ENCODE results near the gene STMND1. TPM values are rescaled to one million over a fixed set of nuclear protein-coding genes. Genes with fewer than 3 reads are reported as not detected.

STMND1 gene
- total RNA-seq, 1 experiment from 2014 or later = not detected

DNA sequence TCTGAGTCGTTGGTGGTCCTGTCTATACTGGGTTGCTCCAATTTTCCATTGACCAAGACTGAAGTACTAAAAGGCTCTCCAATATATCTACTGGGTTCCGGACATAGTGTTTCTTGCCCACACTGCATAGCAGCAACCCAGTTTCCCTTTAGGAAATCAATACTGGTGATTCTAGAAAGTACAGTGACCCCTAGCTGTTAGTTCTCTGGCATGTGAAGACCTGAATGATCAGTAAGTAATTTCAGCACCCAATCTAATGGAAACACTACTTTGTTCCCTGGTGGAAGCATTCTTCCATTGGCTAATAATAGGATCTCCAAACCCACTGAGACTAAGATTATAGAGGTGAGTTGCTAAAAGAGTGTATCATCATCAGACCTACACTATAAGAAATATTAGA, 40.8 kb upstream of the STMND1 start:
- no peaks in the 10 kb centered on the region for H3K36me3 Mint-ChIP-seq (ENCODE audit: insufficient read depth, unreplicated experiment)
- no peak for TF ChIP-seq CTCF (IDR thresholded peaks at IDR 0.05; ENCODE audit: insufficient read depth in 1 of 2, low read depth in 1 of 2, low read length in 1 of 2, severe bottlenecking in 1 of 2, unreplicated experiment in 1 of 2)
- POLR2A ChIA-PET = no interaction called here
- no peak for DNase-seq
- BruUV-seq (replicated peaks) = no TSS peak
- no peaks in the 10 kb centered on the region for H3K9me3 Mint-ChIP-seq (ENCODE audit: unreplicated experiment)
- intact Hi-C loops (cut with micrococcal nuclease; ENCODE audit: unreplicated experiment) = no loop called here
- no peaks in the 10 kb centered on the region for H3K4me1 Mint-ChIP-seq (ENCODE audit: low read depth, unreplicated experiment)
- peaks cover 10% of the 10 kb centered on the region for H3K27me3 Mint-ChIP-seq (ENCODE audit: insufficient read depth, unreplicated experiment)
- no peak overlapping the region for H3K4me3 Mint-ChIP-seq (ENCODE audit: unreplicated experiment)
- H3K4me1 ChIP-seq = no peaks in the 10 kb centered on the region
- H3K4me3 ChIP-seq (ENCODE audit: low read depth, low read length) = no peak overlapping the region
- H3K9me3 ChIP-seq = no peaks in the 10 kb centered on the region
- H3K27me3 ChIP-seq (replicated peaks; ENCODE audit: control insufficient read depth, insufficient read depth, low read length) = no peaks in the 10 kb centered on the region
- H3K27ac Mint-ChIP-seq (ENCODE audit: unreplicated experiment) = no peak overlapping the region
- CTCF ChIA-PET = no interaction called here
- H3K36me3 ChIP-seq (ENCODE audit: control insufficient read depth, insufficient read depth, low read length) = no peaks in the 10 kb centered on the region

DNA sequence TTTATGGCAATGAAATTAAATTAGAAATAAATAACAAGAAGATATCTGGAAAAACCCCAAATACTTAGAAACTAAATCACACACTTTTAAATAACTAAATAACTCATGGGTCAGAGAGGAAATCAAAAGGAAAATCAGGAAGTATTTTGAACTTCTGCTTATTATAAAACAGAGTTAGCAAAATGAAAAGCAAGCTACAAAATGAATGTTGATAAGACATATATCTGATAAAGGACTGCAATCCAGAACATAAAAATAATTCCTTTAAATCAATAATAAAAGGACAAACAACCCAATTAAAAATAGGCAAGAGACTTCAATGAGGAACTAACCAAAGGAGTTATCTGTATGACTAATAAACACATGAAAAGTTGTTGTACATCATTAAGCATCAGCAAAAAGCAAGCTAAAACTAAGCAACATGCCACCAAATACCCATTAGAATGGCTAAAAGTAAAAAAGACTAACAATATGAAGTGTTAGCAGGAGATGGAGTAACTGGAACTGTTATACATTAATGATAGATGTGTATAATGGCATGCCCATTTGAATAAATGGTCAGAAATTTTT, 38.9 kb upstream of the STMND1 start:
- no peak for DNase-seq
- Mint-ChIP-seq H3K4me3 (ENCODE audit: unreplicated experiment) (no peak overlapping the region), H3K36me3 (ENCODE audit: insufficient read depth, unreplicated experiment) (no peaks in the 10 kb centered on the region), H3K9me3 (ENCODE audit: unreplicated experiment) (no peaks in the 10 kb centered on the region), H3K27ac (ENCODE audit: unreplicated experiment) (no peak overlapping the region), H3K4me1 (ENCODE audit: low read depth, unreplicated experiment) (no peaks in the 10 kb centered on the region), H3K27me3 (ENCODE audit: insufficient read depth, unreplicated experiment) (peaks cover 10% of the 10 kb centered on the region)
- Histone ChIP-seq H3K9me3 (no peaks in the 10 kb centered on the region), H3K27me3 (replicated peaks; ENCODE audit: control insufficient read depth, insufficient read depth, low read length) (no peaks in the 10 kb centered on the region), H3K36me3 (ENCODE audit: control insufficient read depth, insufficient read depth, low read length) (no peaks in the 10 kb centered on the region), H3K4me3 (ENCODE audit: low read depth, low read length) (no peak overlapping the region), H3K4me1 (no peaks in the 10 kb centered on the region)
- no TSS peak for BruUV-seq (replicated peaks)
- ChIA-PET CTCF (no interaction called here), POLR2A (no interaction called here)
- no peak for TF ChIP-seq CTCF (IDR thresholded peaks at IDR 0.05; ENCODE audit: insufficient read depth in 1 of 2, low read depth in 1 of 2, low read length in 1 of 2, severe bottlenecking in 1 of 2, unreplicated experiment in 1 of 2)
- intact Hi-C loops (cut with micrococcal nuclease; ENCODE audit: unreplicated experiment) = no loop called here

GRCh38 chr6:17064975-17065374, 36.9 kb upstream of the STMND1 start:
- H3K27ac Mint-ChIP-seq (ENCODE audit: unreplicated experiment) = no peak overlapping the region
- H3K4me1 ChIP-seq = no peaks in the 10 kb centered on the region
- ChIA-PET CTCF (no interaction called here), POLR2A (no interaction called here)
- no peaks in the 10 kb centered on the region for H3K36me3 Mint-ChIP-seq (ENCODE audit: insufficient read depth, unreplicated experiment)
- H3K27me3 Mint-ChIP-seq (ENCODE audit: insufficient read depth, unreplicated experiment) = peaks cover 8% of the 10 kb centered on the region
- TF ChIP-seq CTCF (IDR thresholded peaks at IDR 0.05; ENCODE audit: insufficient read depth in 1 of 2, low read depth in 1 of 2, low read length in 1 of 2, severe bottlenecking in 1 of 2, unreplicated experiment in 1 of 2) = no peak
- no peak overlapping the region for H3K4me3 ChIP-seq (ENCODE audit: low read depth, low read length)
- intact Hi-C loops (cut with micrococcal nuclease; ENCODE audit: unreplicated experiment) = no loop called here
- H3K4me1 Mint-ChIP-seq (ENCODE audit: low read depth, unreplicated experiment) = no peaks in the 10 kb centered on the region
- peaks cover 9% of the 10 kb centered on the region for H3K9me3 Mint-ChIP-seq (ENCODE audit: unreplicated experiment)
- H3K9me3 ChIP-seq = no peaks in the 10 kb centered on the region
- no peak overlapping the region for H3K4me3 Mint-ChIP-seq (ENCODE audit: unreplicated experiment)
- BruUV-seq (replicated peaks) = no TSS peak
- no peaks in the 10 kb centered on the region for H3K27me3 ChIP-seq (replicated peaks; ENCODE audit: control insufficient read depth, insufficient read depth, low read length)
- no peaks in the 10 kb centered on the region for H3K36me3 ChIP-seq (ENCODE audit: control insufficient read depth, insufficient read depth, low read length)
- no peak for DNase-seq
